Tibial nerve (tissue), 4 donors: Measurements from ENCODE around the gene PDGFRA. TPM values are rescaled to one million over a fixed set of nuclear protein-coding genes. Genes with fewer than 3 reads are reported as not detected.

ENCODE experiments used
- DNase-seq, 2 donors: peaks; one replicate each; pipeline ENCODE4 v3.0.0-alpha.2; 2019; ENCODE audit warnings: low spot score in 2 of 2
- H3K27ac ChIP-seq, 4 donors: fragments of 200-600 bp; sonication (generic) in 3 of 4; one replicate each; pipeline ENCODE4 v1.5.1; 2017 to 2019; ENCODE audit warnings: mild to moderate bottlenecking in 1 of 4
- H3K27me3 ChIP-seq, 2 donors: fragments of 200-600 bp; sonication (generic) in 1 of 2; one replicate each; pipeline versions ENCODE4 v1.5.1 to v1.6.0; 2017 to 2019
- H3K36me3 ChIP-seq, 3 donors: fragments of 200-600 bp; sonication (generic); one replicate each; pipeline ENCODE4 v1.5.1; 2018 to 2019
- H3K4me1 ChIP-seq, 4 donors: fragments of 200-600 bp; sonication (generic) in 3 of 4; one replicate each; pipeline ENCODE4 v1.5.1; 2017 to 2019
- H3K4me3 ChIP-seq, 4 donors: fragments of 200-600 bp; sonication (generic) in 3 of 4; one replicate each; pipeline ENCODE4 v1.5.1; 2017 to 2019; ENCODE audit warnings: mild to moderate bottlenecking in 1 of 4, moderate library complexity in 1 of 4
- H3K9me3 ChIP-seq, 4 donors: fragments of 200-600 bp; sonication (generic) in 3 of 4; one replicate each; pipeline ENCODE4 v1.5.1; 2017 to 2019
- CTCF ChIP-seq, 5 experiments: fragments of 200-600 bp in 3 of 5; fragments of 450-650 bp in 2 of 5; sonication (generic) in 3 of 5; IDR thresholded peaks; one replicate each; pipeline ENCODE4 v1.5.1; 2016 to 2019; ENCODE audit warnings: antibody characterized with exemption in 5 of 5, mild to moderate bottlenecking in 3 of 5, moderate library complexity in 2 of 5
- EP300 ChIP-seq, 2 donors: sonication (generic); formaldehyde crosslinking; IDR thresholded peaks; one replicate each; pipeline ENCODE4 v1.6.1; 2017; ENCODE audit warnings: antibody characterized with exemption in 2 of 2, mild to moderate bottlenecking in 1 of 2
- POLR2A ChIP-seq, 2 donors: fragments of 450-650 bp; IDR thresholded peaks; one replicate each; pipeline ENCODE4 v1.6.1; 2017; ENCODE audit warnings: antibody characterized with exemption in 2 of 2, mild to moderate bottlenecking in 2 of 2, moderate library complexity in 2 of 2
- WGBS, 2 donors: methylation state at CpG; one replicate each; pipeline ENCODE4 v1.1.5; 2018; 5-methylcytosine and 5-hydroxymethylcytosine counted together
- total RNA-seq, 4 donors: library from RNA; depleted of rRNA; stranded (reverse); fragments of >200 nt; gene quantifications; one replicate each; pipeline ENCODE4 v1.1.0, GENCODE V29; 2016

The PDGFRA gene
- total RNA-seq, 4 donors from 2014 or later = 80.4 to 103 (median 89.4) TPM

- 40 to 54% methylated on average over 7 of the region's 7 CpGs for WGBS, 2 donors
- Histone ChIP-seq H3K27me3 (no peaks in the 10 kb centered on the region), H3K27ac (no peak overlapping the region), H3K4me3 (no peak overlapping the region), H3K36me3 (no peaks in the 10 kb centered on the region), H3K9me3 (peaks cover 0 to 12% (median 0%) of the 10 kb centered on the region in 4 donors), H3K4me1 (no peaks in the 10 kb centered on the region)
- TF ChIP-seq POLR2A (IDR thresholded peaks at IDR 0.05) (no peak), EP300 (IDR thresholded peaks at IDR 0.05) (no peak), CTCF (IDR thresholded peaks at IDR 0.05) (no peak)
- no peak for DNase-seq
Observed at GRCh38 chr4:54254116-54254914, 25.2 kb downstream of the PDGFRA start.

DNA sequence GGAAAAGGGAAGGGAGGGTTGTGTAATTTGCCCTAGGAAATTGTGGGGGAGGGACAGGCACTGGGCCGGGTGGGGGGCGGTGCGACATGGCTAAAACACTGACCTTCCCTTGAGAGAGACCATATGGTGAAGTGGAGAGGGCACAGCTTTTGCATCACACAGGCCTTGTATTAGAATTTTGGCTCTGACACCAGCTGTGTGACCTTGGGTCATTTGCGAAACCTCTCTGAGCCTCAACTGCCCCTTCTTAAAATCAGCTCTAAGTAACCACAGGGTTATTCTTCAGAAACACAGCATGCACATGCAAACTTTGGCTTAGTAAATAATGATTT lies 25.8 kb downstream of the PDGFRA start:
- TF ChIP-seq EP300 (IDR thresholded peaks at IDR 0.05) (no peak), CTCF (IDR thresholded peaks at IDR 0.05) (no peak), POLR2A (IDR thresholded peaks at IDR 0.05) (no peak)
- Histone ChIP-seq H3K4me3 (no peak overlapping the region), H3K9me3 (peaks cover 0 to 11% (median 0%) of the 10 kb centered on the region in 4 donors), H3K4me1 (no peaks in the 10 kb centered on the region), H3K36me3 (no peaks in the 10 kb centered on the region), H3K27ac (no peak overlapping the region), H3K27me3 (no peaks in the 10 kb centered on the region)
- 59 to 68% methylated on average over 4 of the region's 4 CpGs for WGBS, 2 donors
- DNase-seq = no peak

DNA sequence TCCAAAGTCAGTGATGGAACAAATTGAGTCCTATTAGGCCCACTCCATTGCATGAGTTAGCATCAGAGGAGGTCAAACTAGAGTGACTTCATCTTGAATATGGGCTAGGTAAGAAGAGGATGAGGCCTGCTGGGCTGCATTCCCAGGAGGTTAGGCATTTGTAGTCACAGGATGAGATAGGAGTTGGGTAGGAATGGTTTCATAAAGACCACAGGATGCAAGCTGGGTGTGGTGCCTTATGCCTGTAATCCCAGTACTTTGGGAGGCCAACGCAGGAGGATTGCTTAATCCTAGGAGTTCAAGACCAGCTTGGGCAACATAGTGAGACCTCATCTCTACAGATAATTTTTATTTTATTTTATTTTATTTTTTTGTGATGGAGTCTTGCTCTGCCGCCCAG lies 26.8 kb downstream of the PDGFRA start:
- H3K4me3 ChIP-seq = no peak overlapping the region
- H3K36me3 ChIP-seq = no peaks in the 10 kb centered on the region
- no peak for DNase-seq
- H3K27me3 ChIP-seq = no peaks in the 10 kb centered on the region
- peaks cover 0 to 6% (median 0%) of the 10 kb centered on the region in 4 donors for H3K9me3 ChIP-seq
- H3K27ac ChIP-seq = no peak overlapping the region
- 91 to 92% methylated on average over 2 of the region's 2 CpGs for WGBS, 2 donors
- H3K4me1 ChIP-seq = no peaks in the 10 kb centered on the region
- TF ChIP-seq POLR2A (IDR thresholded peaks at IDR 0.05) (no peak), EP300 (IDR thresholded peaks at IDR 0.05) (no peak), CTCF (IDR thresholded peaks at IDR 0.05) (no peak)

DNA sequence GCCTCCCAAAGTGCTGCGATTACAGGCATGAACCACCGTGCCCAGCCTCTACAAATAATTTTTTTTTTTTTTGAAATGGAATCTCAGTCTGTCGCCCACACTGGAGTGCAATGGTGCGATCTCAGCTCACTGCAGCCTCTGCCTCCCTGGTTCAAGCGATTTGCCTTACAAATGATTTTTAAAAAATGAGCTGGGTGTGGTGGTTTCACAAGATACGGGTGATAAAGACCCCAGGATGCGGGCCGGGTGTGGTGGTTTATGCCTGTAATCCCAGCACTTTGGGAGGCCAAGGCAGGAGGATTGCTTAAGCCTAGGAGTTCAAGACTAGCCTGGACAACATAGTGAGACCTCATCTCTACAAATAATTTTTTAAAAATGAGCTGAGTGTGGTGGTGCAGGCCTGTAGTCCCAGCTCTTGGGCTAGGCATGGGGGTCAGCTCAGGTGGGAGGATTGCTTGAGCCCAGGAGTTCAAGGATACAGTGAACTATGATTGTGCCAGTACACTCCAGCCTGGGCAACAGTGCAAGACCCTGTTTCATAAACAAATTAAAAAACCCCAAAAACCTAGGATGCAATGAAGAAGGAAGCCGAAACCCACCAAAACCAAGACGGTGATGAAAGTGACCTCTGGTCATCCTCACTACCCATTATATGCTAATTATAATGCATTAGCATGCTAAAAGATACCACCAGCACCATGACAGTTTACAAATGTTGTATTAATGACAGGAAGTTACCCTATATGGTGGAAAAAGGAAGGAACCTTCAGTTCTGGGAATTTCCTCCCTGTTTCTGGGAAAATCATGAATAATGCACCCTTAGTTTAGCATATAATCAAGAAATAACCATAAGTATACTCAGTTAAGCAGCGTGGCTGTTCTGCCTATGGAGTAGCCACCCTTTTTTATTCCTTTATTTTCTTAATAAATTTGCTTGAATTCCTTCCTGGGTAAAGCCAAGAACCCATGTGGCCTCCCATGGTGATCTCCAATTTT lies 27.7 kb downstream of the PDGFRA start:
- no peaks in the 10 kb centered on the region for H3K9me3 ChIP-seq
- H3K4me3 ChIP-seq = no peak overlapping the region
- no peaks in the 10 kb centered on the region for H3K4me1 ChIP-seq
- WGBS, 2 donors = 92 to 94% methylated on average over 11 of the region's 11 CpGs
- no peaks in the 10 kb centered on the region for H3K27me3 ChIP-seq
- no peaks in the 10 kb centered on the region for H3K36me3 ChIP-seq
- H3K27ac ChIP-seq = no peak overlapping the region
- TF ChIP-seq EP300 (IDR thresholded peaks at IDR 0.05) (no peak), POLR2A (IDR thresholded peaks at IDR 0.05) (no peak), CTCF (IDR thresholded peaks at IDR 0.05) (no peak)
- DNase-seq = no peak

DNA sequence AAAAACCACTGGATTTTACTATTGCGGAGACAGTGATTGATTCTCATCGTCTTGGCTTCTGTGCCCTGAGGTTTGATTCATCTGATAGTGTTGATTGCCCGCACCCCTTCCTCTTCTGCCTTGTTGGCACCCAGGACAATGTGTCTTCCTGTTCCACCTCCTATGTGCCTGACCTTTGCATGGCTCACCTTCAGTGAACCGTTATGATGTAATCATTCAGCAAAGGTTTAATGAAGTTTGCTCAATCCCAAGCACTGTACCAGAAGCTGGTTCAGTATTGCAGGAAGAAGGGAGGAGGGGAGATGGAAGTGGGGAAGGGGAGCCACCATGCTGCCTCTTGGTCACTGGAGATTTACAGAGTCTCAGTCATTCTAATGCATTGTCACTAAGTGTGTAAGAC lies 36.3 kb downstream of the PDGFRA start:
- Histone ChIP-seq H3K27ac (no peak overlapping the region), H3K4me3 (no peak overlapping the region), H3K4me1 (no peaks in the 10 kb centered on the region), H3K9me3 (no peaks in the 10 kb centered on the region), H3K27me3 (no peaks in the 10 kb centered on the region), H3K36me3 (peaks cover 0 to 9% (median 0%) of the 10 kb centered on the region in 3 donors)
- WGBS, 2 donors = 84 to 93% methylated on average over 4 of the region's 4 CpGs
- no peak for DNase-seq
- no peak for TF ChIP-seq EP300 (IDR thresholded peaks at IDR 0.05)
- TF ChIP-seq CTCF (IDR thresholded peaks at IDR 0.05) = no peak
- no peak for TF ChIP-seq POLR2A (IDR thresholded peaks at IDR 0.05)
